GM21786 (cell line): ENCODE data around the gene AIP.
"Not testable (repeated sequence)": the region's sequence is repeated elsewhere in the genome, so short reads cannot be mapped to it uniquely, and the experiment has no call there.

Experiments
- ATAC-seq: cut with Tn5 transposase; IDR thresholded peaks from one replicate; pipeline ENCODE4 v1.9.1; 2021; ENCODE audit not compliant: unreplicated experiment

The AIP gene

GRCh38 chr11:67505605-67506396, 23.0 kb downstream of the AIP start:
- ATAC-seq, result peak; percentile 19

- ATAC-seq, result no peak
Observed at GRCh38 chr11:67506426-67507051, 23.7 kb downstream of the AIP start.

GRCh38 chr11:67507242-67507863, 24.5 kb downstream of the AIP start:
- no peak for ATAC-seq

GRCh38 chr11:67507864-67508485, 25.1 kb downstream of the AIP start, which contains the start of gene CDK2AP2:
TSS of gene CDK2AP2 (minus strand) at chr11:67508162. CDS start at chr11:67508082, 80 bp downstream.
- ATAC-seq, result peak; percentile 67

GRCh38 chr11:67508486-67509121, 25.8 kb downstream of the AIP start:
- peak; percentile 35 for ATAC-seq

- ATAC-seq, result no peak
Observed at GRCh38 chr11:67510023-67510345, 27.2 kb downstream of the AIP start.

- not testable (repeated sequence) for ATAC-seq
Observed at GRCh38 chr11:67511558-67511957, 28.7 kb downstream of the AIP start.

GRCh38 chr11:67514116-67514515, 31.3 kb downstream of the AIP start:
- no peak for ATAC-seq

GRCh38 chr11:67516806-67517205, 34.0 kb downstream of the AIP start:
- ATAC-seq, result no peak

GRCh38 chr11:67517784-67518552, 35.1 kb downstream of the AIP start:
- ATAC-seq, result no peak

- ATAC-seq, result no peak
Observed at GRCh38 chr11:67519726-67520125, 36.9 kb downstream of the AIP start.

- ATAC-seq, result no peak
Observed at GRCh38 chr11:67520856-67521824, 38.3 kb downstream of the AIP start.

GRCh38 chr11:67521924-67522323, 39.1 kb downstream of the AIP start:
- ATAC-seq, result no peak

- no peak for ATAC-seq
Observed at GRCh38 chr11:67522338-67522737, 39.5 kb downstream of the AIP start.

- no peak for ATAC-seq
Observed at GRCh38 chr11:67522844-67523555, 40.2 kb downstream of the AIP start, which contains the start of gene CABP2. TSS of gene CABP2 (minus strand) at chr11:67523446. CDS start at chr11:67523326, 120 bp downstream.

- ATAC-seq, result no peak
Observed at GRCh38 chr11:67523556-67524479, 41.0 kb downstream of the AIP start.

GRCh38 chr11:67524480-67524808, 41.6 kb downstream of the AIP start:
- ATAC-seq, result no peak
